Activated naive CD8-positive, alpha-beta T cell treated with anti-CD3 and anti-CD28 coated beads for 36 hours (primary cell): ENCODE results near the gene LPAR3. TPM values are rescaled to one million over a fixed set of nuclear protein-coding genes. Genes with fewer than 3 reads are reported as not detected.

Experiments
- DNase-seq: peaks from one replicate; pipeline ENCODE4 v3.0.0; 2021
- H3K27ac Mint-ChIP-seq: one replicate; pipeline ENCODE4 v1.8.0; 2022; ENCODE audit warnings: mild to moderate bottlenecking, moderate library complexity, mixed read lengths
- H3K27me3 Mint-ChIP-seq: one replicate; pipeline ENCODE4 v1.8.0; 2022; ENCODE audit warnings: mild to moderate bottlenecking, mixed read lengths
- H3K36me3 Mint-ChIP-seq: one replicate; pipeline ENCODE4 v1.8.0; 2021; ENCODE audit warnings: mild to moderate bottlenecking, mixed read lengths
- H3K4me1 Mint-ChIP-seq: one replicate; pipeline ENCODE4 v1.8.0; 2021; ENCODE audit warnings: mixed read lengths
- H3K4me3 Mint-ChIP-seq: one replicate; pipeline ENCODE4 v1.8.0; 2022; ENCODE audit warnings: mild to moderate bottlenecking, moderate library complexity, mixed read lengths
- H3K9me3 Mint-ChIP-seq: one replicate; pipeline ENCODE4 v1.8.0; 2022; ENCODE audit warnings: mixed read lengths
- total RNA-seq, 2 experiments: library from RNA; stranded (reverse); gene quantifications; one replicate each; pipeline ENCODE4 v1.2.3, GENCODE V29; 2021

LPAR3 gene, protein sequence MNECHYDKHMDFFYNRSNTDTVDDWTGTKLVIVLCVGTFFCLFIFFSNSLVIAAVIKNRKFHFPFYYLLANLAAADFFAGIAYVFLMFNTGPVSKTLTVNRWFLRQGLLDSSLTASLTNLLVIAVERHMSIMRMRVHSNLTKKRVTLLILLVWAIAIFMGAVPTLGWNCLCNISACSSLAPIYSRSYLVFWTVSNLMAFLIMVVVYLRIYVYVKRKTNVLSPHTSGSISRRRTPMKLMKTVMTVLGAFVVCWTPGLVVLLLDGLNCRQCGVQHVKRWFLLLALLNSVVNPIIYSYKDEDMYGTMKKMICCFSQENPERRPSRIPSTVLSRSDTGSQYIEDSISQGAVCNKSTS
- total RNA-seq = 1 to 10 TPM; 1.1 to 1.4 TPM

DNA sequence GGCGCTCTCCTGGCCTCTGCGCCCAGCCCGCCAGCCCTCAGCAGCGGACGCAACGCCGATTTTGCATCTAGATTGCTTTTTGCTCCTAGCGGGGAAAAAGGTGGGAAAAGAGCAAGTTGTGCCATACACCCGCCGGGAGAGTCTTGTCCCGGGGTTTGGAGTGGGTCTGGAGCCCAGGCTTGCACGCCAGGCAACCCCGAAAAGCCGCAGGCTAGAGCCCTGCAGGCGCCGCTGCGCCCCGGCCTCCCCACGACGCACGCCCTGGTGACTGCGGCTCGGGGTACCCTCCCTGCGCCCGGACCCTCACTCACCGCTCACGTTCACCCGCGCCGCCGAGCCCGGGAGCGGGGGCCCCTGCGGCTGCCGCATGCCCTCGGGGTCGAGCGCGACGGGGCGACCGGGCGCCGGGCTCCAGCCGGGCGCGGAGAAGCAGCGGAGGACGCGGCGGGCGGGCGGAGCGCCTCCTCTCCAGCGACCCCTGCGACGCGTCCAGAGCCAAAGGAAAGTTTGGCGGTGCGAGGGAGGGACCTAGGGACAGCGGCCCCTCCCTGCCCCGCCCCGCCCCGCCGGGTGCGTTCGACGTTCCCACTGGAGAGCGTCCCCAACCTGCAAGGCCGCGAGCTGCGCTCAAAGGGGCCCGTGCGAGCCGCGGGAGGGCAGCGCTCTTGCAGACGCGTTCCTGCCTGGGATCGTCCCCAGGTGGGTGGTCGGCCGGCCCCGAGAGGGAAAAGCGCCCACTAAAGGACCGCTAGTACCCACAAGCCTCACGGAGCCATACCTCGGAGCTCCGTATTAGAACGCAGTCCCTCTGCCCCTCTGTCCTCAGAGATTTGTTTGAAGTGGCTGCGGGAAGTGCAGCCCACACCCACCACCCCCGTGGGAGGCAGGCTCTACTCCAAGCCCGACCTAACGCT lies at the start of gene LPAR3:
Gene LPAR3, minus strand, starts transcription at position 502 of the 914 bp plus-strand sequence. CDS start 27,086 bp downstream, outside the sequence.
- Mint-ChIP-seq H3K4me3 (peak within 1 kb of the TSS; percentile 77), H3K36me3 (no peaks in the 10 kb centered on the region), H3K9me3 (no peaks in the 10 kb centered on the region), H3K27me3 (peaks cover 34% of the 10 kb centered on the region), H3K4me1 (peaks cover 14% of the 10 kb centered on the region), H3K27ac (peak within 1 kb of the TSS; percentile 17)
- peak; percentile 64 for DNase-seq

DNA sequence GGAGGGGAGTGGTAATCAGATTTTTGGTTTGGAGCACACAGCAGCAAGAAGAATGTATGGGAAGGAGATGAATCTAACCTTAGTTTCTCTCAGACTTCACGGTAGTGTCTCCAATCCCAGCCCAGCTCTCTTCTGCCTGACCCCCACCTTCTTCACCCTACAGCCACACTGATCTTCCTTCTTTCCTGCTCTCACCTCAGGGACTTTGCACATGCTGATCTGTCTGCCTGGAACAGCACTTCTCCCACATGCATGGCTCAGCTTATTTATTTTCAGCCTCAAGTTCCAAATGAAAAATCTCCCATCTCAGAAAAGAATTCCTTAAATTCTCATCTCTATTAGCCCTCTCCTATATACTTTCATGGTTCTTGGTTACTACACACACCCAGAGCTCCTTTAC lies 48.8 kb upstream of the LPAR3 start:
- peaks cover 3% of the 10 kb centered on the region for H3K36me3 Mint-ChIP-seq
- no peak overlapping the region for H3K27ac Mint-ChIP-seq
- no peaks in the 10 kb centered on the region for H3K9me3 Mint-ChIP-seq
- no peak for DNase-seq
- H3K4me3 Mint-ChIP-seq = no peak overlapping the region
- no peaks in the 10 kb centered on the region for H3K27me3 Mint-ChIP-seq
- H3K4me1 Mint-ChIP-seq = peaks cover 14% of the 10 kb centered on the region

DNA sequence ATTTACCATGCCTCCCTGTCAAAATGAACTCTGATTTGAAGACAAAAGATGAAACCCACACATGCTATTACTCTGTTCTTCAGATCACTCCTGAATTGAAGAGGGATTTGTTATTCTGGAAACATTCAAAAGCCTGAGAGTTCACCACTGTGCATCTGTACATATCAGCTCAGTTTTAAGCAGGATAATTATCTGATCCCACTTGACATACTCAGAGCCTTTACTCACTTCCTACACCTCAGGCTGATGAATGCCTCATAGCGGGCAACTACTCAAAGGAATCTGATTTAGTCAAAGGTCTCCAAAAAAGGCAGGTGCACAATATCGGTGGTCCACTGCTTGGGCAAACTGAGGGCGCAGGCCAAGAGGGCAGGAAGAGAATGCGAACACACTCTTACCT lies 47.5 kb upstream of the LPAR3 start:
- Mint-ChIP-seq H3K4me1 (peaks cover 11% of the 10 kb centered on the region), H3K27me3 (no peaks in the 10 kb centered on the region), H3K36me3 (no peaks in the 10 kb centered on the region), H3K9me3 (no peaks in the 10 kb centered on the region), H3K27ac (no peak overlapping the region), H3K4me3 (no peak overlapping the region)
- no peak for DNase-seq

DNA sequence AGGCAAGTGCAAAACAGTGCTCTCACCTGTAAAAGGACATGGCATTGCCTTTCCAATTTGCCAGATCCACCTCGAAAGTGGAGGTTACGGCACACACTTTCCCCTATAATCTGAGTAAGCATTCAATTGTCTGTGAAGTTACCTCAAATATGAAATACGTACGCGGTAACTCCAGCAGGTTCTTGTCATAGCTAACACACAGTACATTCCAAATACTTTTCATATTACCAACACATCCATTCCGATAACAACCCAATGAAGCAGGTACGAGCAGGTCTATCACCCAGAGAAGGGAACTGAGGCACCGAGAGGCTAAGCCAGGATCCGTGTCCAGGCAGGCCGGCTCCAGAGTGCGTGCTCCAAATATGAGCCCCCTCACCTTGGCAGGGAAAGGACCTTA lies 46.8 kb upstream of the LPAR3 start:
- no peak overlapping the region for H3K4me3 Mint-ChIP-seq
- peaks cover 7% of the 10 kb centered on the region for H3K4me1 Mint-ChIP-seq
- H3K27ac Mint-ChIP-seq = no peak overlapping the region
- H3K27me3 Mint-ChIP-seq = no peaks in the 10 kb centered on the region
- no peaks in the 10 kb centered on the region for H3K36me3 Mint-ChIP-seq
- DNase-seq = no peak
- no peaks in the 10 kb centered on the region for H3K9me3 Mint-ChIP-seq

DNA sequence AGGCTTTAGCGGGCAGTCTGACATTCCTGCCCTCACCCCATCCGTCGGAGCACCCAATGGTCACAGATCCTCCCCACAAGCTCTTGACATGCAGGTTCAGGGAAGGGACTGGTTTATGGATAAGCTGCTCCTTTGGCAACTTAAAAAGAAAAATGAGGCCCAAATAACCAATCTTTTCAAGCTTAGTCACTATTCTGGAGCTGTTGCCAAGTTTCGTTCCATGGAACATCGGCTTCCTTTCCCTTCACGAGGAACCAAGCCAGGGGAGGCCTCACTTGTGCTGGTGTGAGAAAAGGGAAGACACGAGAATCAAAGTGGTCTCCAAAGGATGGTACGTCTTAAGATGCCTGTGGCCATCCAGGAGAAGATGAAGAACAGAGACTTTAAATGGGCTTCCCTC lies 46.1 kb upstream of the LPAR3 start:
- Mint-ChIP-seq H3K27me3 (no peaks in the 10 kb centered on the region), H3K4me3 (no peak overlapping the region), H3K4me1 (peaks cover 4% of the 10 kb centered on the region), H3K9me3 (no peaks in the 10 kb centered on the region), H3K27ac (no peak overlapping the region), H3K36me3 (no peaks in the 10 kb centered on the region)
- no peak for DNase-seq

DNA sequence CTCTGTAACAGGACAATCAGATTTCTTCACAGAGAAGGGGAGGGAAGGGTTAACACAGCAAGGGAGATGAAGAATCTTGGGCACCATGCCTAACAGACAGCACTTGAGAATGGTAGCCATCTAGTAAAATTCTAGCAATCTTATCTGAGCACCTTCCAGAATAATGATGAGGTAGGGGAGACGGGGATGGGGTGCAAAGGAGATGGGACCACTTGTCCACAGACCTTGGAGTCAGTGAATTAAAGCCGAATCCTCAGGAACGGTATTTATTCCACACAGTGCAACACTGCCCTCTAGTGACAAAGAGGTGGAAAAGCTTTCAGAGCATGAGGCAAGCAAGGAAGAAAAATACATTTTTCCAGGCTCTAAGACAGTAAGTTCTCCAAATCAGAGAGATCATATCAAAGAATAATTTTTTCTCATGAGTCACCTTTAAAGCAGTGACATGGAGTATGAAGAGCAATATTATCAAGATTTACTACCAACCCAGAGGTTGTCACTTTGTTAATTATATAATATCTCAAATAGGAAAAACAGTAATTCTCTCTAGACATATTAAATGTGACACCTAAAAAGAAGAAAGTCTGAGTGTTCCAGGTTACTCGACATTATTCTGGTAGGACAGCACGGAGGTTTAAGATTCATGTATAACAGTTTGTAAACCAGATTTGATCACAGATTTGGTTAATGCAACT lies 43.3 kb upstream of the LPAR3 start:
- H3K9me3 Mint-ChIP-seq = no peaks in the 10 kb centered on the region
- peaks cover 4% of the 10 kb centered on the region for H3K4me1 Mint-ChIP-seq
- no peak overlapping the region for H3K27ac Mint-ChIP-seq
- no peaks in the 10 kb centered on the region for H3K27me3 Mint-ChIP-seq
- H3K4me3 Mint-ChIP-seq = no peak overlapping the region
- H3K36me3 Mint-ChIP-seq = no peaks in the 10 kb centered on the region
- DNase-seq = peak; percentile 6

DNA sequence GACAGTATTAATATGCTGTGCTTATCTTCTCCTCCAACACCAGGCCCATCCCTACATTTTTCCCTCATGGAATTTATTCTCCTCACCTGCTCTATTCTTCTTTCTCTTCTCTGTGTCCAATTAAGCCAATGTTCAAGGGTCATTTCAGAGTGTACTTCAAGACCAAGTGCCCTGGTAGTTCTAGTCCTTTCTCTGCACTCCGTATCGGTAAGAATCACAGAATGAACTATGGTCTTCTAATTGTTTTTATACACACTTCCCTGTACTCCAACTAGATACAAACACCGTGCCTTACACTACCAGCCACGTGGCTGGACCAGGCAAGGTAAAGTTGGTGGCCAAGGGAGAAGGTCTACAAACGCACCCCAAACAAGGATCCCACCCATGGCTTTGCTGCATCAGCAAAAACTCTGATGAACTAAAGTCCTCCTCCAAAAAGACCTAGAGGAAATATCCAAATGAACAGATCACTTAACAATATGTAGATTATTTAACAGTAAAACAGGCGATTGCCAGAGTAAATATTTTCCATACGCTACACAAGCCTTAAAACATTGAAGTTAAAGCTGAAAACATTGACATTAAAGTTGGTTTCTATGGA lies 40.1 kb upstream of the LPAR3 start:
- Mint-ChIP-seq H3K9me3 (no peaks in the 10 kb centered on the region), H3K4me1 (peaks cover 21% of the 10 kb centered on the region), H3K36me3 (peaks cover 2% of the 10 kb centered on the region), H3K4me3 (no peak overlapping the region), H3K27me3 (no peaks in the 10 kb centered on the region), H3K27ac (no peak overlapping the region)
- no peak for DNase-seq

DNA sequence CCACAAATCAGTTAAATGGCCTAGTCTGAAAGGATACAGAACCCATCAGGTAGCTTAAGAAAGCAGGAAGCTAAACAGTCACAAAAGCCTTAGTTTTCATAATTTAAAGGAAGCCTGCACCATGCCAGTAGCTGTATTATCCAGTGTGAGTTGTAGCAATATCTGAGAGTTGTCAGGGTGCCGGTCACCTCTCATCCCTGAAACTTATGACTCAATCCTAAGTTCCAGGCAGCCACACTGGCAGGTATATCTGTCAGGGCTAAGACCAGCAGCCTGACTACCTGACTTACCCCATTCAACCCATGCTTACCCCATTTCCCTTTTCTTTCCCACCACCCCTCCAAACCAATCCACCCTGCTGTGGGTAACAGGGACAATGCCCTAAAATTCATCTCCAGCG lies 37.8 kb upstream of the LPAR3 start:
- Mint-ChIP-seq H3K4me3 (no peak overlapping the region), H3K4me1 (peaks cover 17% of the 10 kb centered on the region), H3K9me3 (no peaks in the 10 kb centered on the region), H3K27me3 (no peaks in the 10 kb centered on the region), H3K27ac (peak overlapping the region; percentile 18), H3K36me3 (peaks cover 6% of the 10 kb centered on the region)
- DNase-seq = no peak

DNA sequence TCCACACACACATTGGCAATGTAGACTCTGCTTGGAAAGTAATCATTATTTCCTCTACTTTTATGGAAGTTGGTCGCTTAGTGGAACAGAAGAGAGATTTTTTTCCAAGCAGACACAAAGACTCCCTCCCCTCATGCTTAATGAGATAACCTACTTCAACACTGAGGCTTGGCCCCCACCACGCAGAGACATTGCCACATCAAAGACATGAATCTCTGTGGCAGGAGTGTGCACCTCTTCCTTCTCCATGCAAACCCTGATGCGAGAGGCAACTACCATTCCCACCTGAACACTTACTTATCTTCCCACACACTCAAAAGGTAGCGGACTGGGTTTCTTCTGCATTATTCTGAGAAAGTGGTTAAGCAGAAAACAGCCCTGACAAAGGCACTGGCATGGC lies 37.3 kb upstream of the LPAR3 start:
- H3K27me3 Mint-ChIP-seq = no peaks in the 10 kb centered on the region
- H3K9me3 Mint-ChIP-seq = no peaks in the 10 kb centered on the region
- H3K27ac Mint-ChIP-seq = no peak overlapping the region
- no peak overlapping the region for H3K4me3 Mint-ChIP-seq
- H3K36me3 Mint-ChIP-seq = peaks cover 6% of the 10 kb centered on the region
- H3K4me1 Mint-ChIP-seq = peaks cover 17% of the 10 kb centered on the region
- DNase-seq = no peak

DNA sequence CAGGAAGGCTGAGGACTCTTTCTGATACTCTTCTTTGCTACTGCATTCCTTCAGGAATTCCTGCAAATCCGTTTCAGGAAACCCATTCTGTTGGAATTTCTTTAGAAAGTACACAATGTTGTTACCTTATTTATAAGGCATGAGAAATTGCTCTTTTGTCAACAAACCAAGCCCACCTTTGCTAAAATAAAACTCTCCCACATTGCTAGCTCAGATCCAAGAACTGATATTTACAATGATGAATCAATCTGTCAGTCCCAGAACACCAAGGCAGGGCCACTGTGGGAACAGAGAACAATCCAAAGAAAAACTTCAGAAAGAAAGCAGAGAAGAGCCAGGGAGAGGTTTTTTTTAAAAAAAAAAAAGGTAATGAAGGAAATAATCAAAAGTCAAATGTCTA lies 36.6 kb upstream of the LPAR3 start:
- DNase-seq = no peak
- Mint-ChIP-seq H3K27ac (no peak overlapping the region), H3K36me3 (peaks cover 6% of the 10 kb centered on the region), H3K9me3 (no peaks in the 10 kb centered on the region), H3K4me1 (peaks cover 17% of the 10 kb centered on the region), H3K27me3 (no peaks in the 10 kb centered on the region), H3K4me3 (no peak overlapping the region)

DNA sequence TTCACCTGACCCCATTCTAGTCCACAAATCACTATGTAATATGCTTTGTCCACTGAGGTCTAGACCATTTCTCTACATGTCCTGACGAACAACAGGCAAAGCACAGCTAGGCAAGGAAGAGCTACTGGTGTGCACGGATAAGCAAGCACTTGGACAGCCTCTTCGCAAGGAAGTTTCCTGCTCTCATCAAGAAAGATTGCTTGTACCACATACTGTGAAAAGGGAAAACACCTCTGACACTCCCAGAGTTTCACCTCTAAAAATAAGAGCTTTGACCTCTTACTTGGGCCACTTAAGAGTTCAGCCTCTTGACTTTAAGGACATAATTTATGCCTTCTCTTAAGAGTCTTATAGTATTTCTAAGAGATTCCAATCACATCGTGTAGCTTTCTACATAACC lies 36.0 kb upstream of the LPAR3 start:
- no peak overlapping the region for H3K27ac Mint-ChIP-seq
- no peak overlapping the region for H3K4me3 Mint-ChIP-seq
- H3K9me3 Mint-ChIP-seq = no peaks in the 10 kb centered on the region
- peaks cover 6% of the 10 kb centered on the region for H3K36me3 Mint-ChIP-seq
- no peaks in the 10 kb centered on the region for H3K27me3 Mint-ChIP-seq
- DNase-seq = no peak
- H3K4me1 Mint-ChIP-seq = peaks cover 17% of the 10 kb centered on the region

DNA sequence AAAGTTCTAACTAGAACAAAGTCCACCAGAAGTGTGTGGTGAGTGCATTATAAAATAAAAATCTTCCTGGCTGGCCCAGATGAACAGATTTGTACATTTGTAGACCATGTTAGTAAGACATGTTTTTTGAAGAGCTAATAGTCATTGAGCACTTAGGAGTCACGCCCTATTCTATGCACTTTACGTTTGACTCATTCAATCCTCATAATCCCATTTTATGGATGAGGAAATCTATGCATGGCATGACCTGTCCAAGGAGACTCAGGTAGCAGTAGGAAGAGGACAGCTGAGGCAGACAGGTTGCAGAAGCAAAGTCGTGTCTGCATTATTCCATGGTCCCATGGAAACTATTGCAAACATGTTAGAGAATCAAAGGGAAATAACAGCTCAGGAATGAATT lies 30.3 kb upstream of the LPAR3 start:
- H3K4me3 Mint-ChIP-seq = no peak overlapping the region
- DNase-seq = no peak
- H3K4me1 Mint-ChIP-seq = peaks cover 2% of the 10 kb centered on the region
- no peak overlapping the region for H3K27ac Mint-ChIP-seq
- no peaks in the 10 kb centered on the region for H3K9me3 Mint-ChIP-seq
- no peaks in the 10 kb centered on the region for H3K27me3 Mint-ChIP-seq
- peaks cover 4% of the 10 kb centered on the region for H3K36me3 Mint-ChIP-seq

DNA sequence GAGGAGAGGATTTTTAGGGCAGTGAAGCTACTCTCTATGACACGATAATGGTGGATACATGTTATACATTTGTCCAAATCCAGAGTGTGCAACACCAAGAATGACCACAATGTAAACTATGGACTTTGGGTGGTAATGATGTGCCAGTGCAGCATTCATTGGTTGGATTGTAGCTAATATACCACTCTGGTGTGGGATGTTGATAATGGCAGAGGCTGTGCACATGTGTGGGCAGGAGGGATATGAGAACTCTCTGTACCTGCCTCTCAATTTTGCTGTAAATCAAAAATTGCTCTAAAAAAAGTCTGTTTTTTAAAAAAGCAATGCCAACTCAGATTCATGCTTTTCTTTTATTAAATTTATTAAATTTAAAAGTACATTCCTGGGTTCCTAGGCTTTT lies 27.2 kb upstream of the LPAR3 start:
- no peaks in the 10 kb centered on the region for H3K9me3 Mint-ChIP-seq

DNA sequence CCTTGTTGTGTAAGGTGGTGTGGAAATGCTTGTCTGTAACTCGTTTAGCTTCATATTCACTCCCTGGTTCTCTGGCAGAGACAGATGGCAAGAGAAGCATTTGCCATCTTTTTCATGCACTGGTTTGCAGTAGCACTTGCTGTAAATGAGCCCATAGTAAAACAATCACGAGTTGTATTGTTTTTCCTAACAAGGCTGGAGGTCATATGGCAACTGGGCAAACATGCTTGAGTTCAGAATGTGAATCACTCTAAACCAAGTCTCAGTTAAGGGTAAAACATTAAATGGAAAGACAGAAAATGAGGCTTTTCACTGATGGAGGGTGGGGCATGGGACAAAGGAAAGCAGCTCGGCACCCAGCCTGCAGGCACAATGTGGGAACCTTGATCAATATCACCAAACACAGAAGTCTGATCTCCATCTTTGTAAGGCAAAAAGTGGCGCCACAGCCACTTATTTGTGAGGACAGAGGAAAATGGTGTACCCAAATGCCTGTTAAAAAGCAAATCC lies 26.5 kb upstream of the LPAR3 start:
- H3K9me3 Mint-ChIP-seq = no peaks in the 10 kb centered on the region
- no peaks in the 10 kb centered on the region for H3K36me3 Mint-ChIP-seq
- no peak for DNase-seq
- H3K27me3 Mint-ChIP-seq = no peaks in the 10 kb centered on the region
- H3K27ac Mint-ChIP-seq = no peak overlapping the region
- no peak overlapping the region for H3K4me3 Mint-ChIP-seq
- peaks cover 2% of the 10 kb centered on the region for H3K4me1 Mint-ChIP-seq

More for the DNA sequence above, 27.2 kb upstream of the LPAR3 start:
- Mint-ChIP-seq H3K4me3 (no peak overlapping the region), H3K4me1 (peaks cover 2% of the 10 kb centered on the region), H3K27me3 (no peaks in the 10 kb centered on the region), H3K36me3 (no peaks in the 10 kb centered on the region), H3K27ac (no peak overlapping the region)
- DNase-seq = no peak
